PC-3 (cell line): ENCODE measurements around the gene NPC1.

Experiments
- EZH2 ChIP-seq: fragments of 300-600 bp; sonication (generic); IDR thresholded peaks from one replicate; pipeline ENCODE4 v1.6.1; 2017; ENCODE audit warnings: antibody characterized with exemption, mild to moderate bottlenecking, low read length; ENCODE audit not compliant: unreplicated experiment
- TF ChIP-seq, protein P1 (sequence below): fragments of 300-600 bp; sonication (generic); conservative IDR thresholded peaks from 2 replicates; pipeline ENCODE4 v1.5.1; 2017; ENCODE audit warnings: antibody characterized with exemption, low read depth, mild to moderate bottlenecking, low read length

DNA sequence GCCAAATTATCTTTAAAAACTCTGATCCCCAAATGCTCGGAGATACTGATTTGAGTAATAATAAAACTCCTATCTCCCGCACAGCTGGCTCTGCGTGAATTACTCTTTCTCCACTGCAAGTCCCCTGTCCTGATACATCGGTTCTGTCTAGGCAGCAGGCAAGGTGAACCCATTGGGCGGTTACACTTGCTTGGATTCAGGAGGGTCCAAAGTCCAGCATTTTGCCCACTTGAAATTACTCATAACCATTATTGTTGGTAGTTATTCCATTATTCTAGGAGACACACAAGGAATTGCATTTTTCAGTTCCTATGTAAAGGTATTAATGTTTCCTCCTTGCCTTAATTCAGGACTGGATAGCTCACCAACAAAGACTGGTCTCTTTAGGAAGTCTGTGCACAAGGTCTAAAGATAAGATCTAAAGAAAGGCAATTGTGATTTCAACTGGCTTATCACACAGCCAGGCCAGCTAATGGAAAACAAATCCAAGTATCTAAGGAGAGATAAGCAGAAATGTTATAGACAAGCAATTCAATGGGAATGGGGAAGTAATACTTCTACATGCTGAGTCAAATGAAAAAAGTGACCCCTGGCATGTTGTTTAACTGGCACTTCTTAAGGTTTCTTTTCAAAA is 23.2 kb upstream of the NPC1 start:
- TF ChIP-seq, protein P1, sequence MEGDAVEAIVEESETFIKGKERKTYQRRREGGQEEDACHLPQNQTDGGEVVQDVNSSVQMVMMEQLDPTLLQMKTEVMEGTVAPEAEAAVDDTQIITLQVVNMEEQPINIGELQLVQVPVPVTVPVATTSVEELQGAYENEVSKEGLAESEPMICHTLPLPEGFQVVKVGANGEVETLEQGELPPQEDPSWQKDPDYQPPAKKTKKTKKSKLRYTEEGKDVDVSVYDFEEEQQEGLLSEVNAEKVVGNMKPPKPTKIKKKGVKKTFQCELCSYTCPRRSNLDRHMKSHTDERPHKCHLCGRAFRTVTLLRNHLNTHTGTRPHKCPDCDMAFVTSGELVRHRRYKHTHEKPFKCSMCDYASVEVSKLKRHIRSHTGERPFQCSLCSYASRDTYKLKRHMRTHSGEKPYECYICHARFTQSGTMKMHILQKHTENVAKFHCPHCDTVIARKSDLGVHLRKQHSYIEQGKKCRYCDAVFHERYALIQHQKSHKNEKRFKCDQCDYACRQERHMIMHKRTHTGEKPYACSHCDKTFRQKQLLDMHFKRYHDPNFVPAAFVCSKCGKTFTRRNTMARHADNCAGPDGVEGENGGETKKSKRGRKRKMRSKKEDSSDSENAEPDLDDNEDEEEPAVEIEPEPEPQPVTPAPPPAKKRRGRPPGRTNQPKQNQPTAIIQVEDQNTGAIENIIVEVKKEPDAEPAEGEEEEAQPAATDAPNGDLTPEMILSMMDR = no peak
- no peak for TF ChIP-seq EZH2
